GM19324 (cell line): Measurements from ENCODE around the gene ANKRD45.
A peak's percentile ranks its signal among the peaks of the same experiment; 100 is the strongest.
"Not testable (repeated sequence)": the region's sequence is repeated elsewhere in the genome, so short reads cannot be mapped to it uniquely, and the experiment has no call there.

Source experiments
- ATAC-seq: cut with Tn5 transposase; IDR thresholded peaks from one replicate; pipeline ENCODE4 v1.9.1; 2021; ENCODE audit warnings: mild to moderate bottlenecking, moderate library complexity; ENCODE audit not compliant: unreplicated experiment, low FRiP score

The ANKRD45 gene, protein sequence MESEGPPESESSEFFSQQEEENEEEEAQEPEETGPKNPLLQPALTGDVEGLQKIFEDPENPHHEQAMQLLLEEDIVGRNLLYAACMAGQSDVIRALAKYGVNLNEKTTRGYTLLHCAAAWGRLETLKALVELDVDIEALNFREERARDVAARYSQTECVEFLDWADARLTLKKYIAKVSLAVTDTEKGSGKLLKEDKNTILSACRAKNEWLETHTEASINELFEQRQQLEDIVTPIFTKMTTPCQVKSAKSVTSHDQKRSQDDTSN

DNA sequence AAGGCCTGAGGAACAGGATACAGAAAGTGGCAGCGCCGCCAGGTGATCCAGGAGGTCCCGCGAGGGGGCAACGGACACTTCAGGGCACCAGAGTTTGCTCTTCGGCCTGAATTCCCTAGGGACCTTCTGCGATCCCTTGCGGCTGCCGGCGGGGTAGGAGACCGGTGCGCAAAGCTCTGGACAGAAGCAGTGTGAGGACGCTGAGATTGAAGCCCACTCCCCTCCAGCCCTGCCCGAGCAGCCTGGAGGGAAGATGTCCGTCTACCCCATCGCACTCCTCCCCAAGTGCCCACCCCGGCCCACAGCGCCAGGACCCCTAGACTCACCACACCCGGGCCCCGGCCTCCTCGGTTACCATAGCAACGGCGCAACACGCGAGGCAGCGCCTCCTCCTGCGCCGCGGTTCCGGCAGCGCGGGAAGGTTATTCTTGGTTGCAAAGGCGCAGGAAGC, at the start of gene ANKRD45:
TSS of gene ANKRD45 (minus strand) at position 361 of the 451 bp plus-strand sequence. CDS start 10,433 bp downstream, outside the sequence.
- no peak for ATAC-seq

- ATAC-seq: no peak
Measured at GRCh38 chr1:173717238-173717637, 47.6 kb upstream of the ANKRD45 start.

DNA sequence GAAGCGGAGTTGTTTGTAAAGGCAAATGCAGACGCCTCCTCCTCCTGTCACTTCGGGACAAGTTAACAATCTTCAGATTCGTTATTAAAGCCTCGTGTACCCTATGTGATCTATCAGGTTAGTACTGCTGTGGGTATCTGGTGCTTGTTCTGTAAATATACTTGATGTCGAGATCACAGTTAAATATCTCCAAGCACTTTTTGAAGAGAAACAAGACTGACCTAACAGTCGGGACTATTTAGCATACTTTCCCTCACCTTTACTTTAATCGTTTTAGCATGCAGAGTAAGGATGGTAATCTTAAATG, 45.8 kb upstream of the ANKRD45 start:
- no peak for ATAC-seq

- peak; percentile 94 for ATAC-seq
Measured at GRCh38 chr1:173714759-173715537, 45.3 kb upstream of the ANKRD45 start, which contains the start of gene KLHL20. TSS of gene KLHL20 (plus strand) at chr1:173714981. CDS start at chr1:173716044, 1,063 bp downstream.

DNA sequence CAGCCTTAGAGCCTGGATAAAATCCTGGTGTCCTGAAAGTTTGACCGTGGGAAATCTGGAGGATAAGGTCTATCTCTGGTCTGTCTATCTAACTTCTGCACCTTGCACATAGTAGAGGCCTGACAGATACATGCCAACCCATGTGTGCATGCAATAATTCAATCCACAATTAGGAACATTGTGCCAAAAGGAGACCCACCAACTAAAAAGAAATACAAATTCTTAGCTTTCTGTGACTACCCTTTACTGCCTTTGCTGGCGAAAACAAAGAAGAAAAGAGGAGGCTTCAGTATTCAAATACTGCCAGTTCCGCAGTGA, 44.7 kb upstream of the ANKRD45 start:
- ATAC-seq: no peak

GRCh38 chr1:173708787-173709186, 39.1 kb upstream of the ANKRD45 start:
- ATAC-seq: no peak

- ATAC-seq: no peak
Measured at GRCh38 chr1:173705117-173705516, 35.5 kb upstream of the ANKRD45 start.

GRCh38 chr1:173702736-173703135, 33.1 kb upstream of the ANKRD45 start:
- ATAC-seq: no peak

DNA sequence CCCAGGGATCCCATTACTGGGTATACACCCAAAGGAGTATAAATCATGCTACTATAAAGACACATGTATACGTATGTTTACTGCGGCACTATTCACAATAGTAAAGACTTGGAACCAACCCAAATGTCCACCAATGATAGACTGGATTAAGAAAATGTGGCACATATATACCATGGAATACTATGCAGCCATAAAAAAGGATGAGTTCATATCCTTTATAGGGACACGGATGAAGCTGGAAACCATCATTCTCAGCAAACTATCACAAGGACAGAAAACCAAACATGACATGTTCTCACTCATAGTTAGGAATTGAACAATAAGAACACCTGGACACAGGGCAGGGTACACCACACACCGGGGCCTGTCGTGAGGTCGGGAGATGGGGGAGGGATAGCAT, 31.6 kb upstream of the ANKRD45 start:
- not testable (repeated sequence) for ATAC-seq

DNA sequence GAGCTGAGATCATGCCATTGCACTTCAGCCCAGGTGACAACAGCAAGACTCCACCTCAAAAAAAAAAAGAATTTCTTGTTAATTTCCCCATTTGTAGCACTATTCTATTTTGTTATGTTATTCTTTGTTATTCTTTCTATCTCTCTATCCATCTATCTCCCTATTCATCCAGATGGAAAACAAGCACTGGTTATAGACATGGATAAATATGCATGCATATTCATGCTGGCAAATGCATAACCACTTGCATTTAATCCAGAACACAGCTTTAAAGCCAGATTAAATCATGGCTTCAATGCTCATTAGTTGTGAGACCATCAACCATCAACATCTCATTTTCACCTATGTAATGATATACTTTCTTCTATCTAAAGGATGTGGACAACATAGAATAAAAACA, 23.6 kb upstream of the ANKRD45 start:
- no peak for ATAC-seq

- ATAC-seq: no peak
Measured at GRCh38 chr1:173688300-173688699, 18.6 kb upstream of the ANKRD45 start.

DNA sequence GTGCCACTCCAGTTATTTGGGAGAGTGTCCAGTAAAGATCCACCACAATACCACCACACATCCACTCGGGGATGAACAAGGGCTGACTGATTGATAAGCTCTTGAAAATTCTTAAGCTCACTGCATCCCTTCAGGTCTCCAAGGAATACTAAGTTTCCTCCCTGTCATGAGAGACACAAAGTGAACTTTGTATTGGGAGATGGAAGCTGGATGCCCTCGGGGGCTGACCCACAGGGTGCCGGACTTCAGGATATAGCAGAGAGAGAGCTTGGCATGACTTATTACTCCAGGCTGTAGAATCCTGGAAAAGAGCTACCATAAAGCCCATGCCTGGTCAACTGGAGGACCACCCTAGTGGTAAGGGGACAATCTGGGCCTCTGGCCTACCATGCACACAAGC, 15.5 kb upstream of the ANKRD45 start:
- ATAC-seq: not testable (repeated sequence)

DNA sequence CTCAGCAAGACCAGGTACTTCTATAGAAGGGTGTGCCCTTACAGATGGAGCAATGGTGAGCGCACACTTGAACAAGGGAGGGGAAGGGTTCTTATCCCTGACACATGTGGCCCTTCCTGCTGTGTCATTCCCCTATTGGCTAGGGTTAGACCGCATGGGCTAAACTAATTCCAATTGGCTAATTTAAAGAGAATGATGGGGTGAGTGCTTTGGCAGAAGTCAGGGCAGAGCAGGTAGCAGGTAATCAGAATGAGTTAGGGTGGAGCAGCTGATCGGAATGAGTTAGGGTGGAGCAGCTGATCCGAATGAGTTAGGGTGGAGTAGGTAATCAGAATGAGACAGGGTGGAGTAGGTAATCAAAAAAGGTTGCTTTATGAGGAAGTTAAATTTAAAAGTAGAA, 14.2 kb upstream of the ANKRD45 start:
- ATAC-seq: not testable (repeated sequence)

DNA sequence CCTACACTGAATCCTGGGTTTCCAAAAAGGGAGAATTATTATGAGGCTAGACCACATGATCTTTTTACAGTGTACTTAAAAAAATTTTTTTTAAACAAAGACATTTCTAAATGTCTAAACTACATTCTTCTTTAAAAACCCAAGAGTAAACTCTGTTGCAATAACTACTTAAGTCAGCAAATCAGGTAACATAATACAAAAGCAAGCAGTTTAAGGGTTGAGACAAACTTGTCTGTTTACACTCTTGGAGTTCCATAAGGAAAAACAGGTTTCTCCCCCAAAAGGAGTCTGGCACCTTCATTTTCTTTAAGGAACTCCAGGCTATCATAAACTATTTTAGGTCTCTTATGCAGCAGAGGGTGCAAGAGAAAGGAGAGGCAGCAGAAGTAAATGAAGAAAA, 12.5 kb upstream of the ANKRD45 start:
- no peak for ATAC-seq

DNA sequence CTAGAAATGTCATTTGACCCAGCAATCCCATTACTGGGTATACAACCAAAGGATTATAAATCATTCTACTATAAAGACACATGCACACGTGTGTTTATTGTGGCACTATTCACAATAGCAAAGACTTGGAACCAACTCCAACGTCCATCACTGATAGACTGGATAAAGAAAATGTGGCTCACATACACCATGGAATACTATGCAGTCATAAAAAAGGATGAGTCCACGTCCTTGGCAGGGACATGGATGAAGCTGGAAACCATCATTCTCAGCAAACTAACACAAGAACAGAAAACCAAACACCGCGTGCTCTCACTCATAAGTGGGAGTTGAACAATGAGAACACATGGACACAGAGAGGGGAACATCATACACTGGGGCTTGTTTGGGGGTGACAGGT, 10.5 kb upstream of the ANKRD45 start:
- ATAC-seq: not testable (repeated sequence)

GRCh38 chr1:173674496-173674895, 4.8 kb upstream of the ANKRD45 start:
- not testable (repeated sequence) for ATAC-seq

DNA sequence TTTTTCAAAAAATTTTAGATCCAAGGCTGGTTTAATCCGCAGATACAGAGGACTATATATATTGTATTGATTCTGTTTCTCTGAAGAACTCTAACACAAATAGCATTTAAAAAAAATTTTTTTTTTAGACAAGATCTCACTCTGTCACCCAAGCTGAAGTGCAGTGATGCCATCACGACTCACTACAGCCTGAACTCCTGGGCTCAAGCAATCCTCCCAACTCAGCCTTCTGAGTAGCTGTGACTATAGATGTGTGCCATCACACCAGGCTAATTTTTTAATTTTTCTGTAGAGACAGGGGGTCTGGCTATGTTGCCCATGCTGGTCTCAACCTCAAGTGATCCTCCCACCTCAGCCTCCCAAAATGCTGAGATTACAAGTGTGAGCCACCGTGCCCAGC, 3.0 kb downstream of the ANKRD45 start:
- ATAC-seq: no peak

GRCh38 chr1:173663159-173663558, 6.5 kb downstream of the ANKRD45 start:
- ATAC-seq: no peak

DNA sequence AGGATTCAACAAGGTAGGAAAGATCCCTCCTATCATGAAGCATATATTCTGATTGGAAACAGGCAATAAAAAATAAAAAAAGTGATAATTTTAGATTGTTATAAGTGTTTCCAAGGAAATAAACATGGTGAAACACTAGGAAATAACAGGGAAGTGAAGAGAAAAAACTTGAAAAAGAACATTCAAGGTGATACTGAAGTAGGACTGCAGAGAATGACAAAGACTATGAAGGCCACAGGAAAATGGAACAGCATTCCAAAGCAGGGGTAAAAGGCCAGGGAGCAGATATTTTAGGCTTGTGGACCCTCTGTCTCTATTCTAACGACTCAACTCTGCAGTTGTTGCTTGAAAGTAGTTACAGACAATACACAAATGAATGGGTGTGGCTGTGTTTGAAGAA, 7.9 kb downstream of the ANKRD45 start:
- ATAC-seq: no peak

DNA sequence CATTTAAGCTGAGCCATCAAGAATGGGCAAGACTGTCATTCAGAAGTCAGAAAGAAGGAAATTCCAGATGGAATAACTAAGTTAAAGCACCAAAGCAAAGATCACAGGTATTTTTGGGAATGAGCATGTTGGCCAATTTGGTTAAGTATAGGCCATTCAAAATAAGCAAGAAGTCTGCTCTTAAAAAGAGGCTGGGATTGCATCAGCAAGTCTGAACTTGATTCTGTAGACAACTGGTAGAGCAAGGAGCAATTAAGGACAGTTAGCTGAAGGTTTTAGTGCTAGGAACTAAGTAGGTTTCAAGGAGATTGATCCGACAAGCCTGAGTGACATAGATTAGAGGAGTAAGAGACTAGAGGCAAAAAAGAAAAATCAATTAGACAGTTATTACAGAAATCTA, 8.4 kb downstream of the ANKRD45 start:
- ATAC-seq: no peak

DNA sequence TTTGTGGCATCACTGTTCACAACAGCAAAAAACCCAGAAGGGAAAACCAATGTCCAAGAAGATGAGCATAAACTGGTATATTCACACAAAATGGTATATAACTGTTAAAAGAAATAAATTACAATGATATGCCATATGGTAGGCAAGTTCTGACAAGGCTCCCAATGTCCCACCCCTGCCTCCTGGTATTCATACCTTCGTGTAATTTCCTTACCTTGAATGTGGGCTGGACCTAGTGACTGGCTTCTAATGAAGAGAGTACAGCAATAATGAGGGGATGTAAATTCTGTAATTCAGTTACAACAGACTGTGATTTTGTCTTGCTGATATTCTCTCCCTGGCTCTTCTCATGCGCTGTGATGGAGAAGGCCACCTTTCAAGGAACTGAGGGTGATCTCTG, 9.3 kb downstream of the ANKRD45 start:
- no peak for ATAC-seq
